ENCODE measurements around the gene NEU2. TPM values are rescaled to one million over a fixed set of nuclear protein-coding genes. Genes with fewer than 3 reads are reported as not detected.

NEU2 gene
- polyA plus RNA-seq, 3 donors = not detected

DNA sequence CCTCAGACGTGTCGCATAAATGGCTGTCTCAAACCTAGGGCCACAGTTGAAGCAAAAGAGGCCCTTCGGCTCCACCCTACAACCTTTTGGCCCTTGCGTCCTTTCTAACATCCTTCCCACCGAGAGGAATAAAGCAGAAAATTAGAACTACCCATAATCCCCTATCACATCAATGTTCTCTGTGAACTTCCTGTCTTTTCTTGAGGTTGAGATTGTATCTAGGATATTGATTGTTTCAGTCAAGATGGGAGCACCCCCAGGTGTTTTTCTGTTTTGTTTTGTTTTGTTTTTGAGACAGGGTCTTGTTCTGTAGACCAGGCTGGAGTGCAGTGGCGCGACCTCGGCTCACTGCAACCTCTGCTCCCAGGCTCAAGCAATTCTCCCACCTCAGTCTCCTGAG lies 51.3 kb downstream of the NEU2 start:
- Histone ChIP-seq H3K9me3 (replicated peaks in 1 of 2; ENCODE audit: control insufficient read depth in 1 of 2, insufficient read depth in 1 of 2, low read length in 2 of 2) (no peaks in the 10 kb centered on the region), H3K36me3 (replicated peaks in 1 of 2; ENCODE audit: control insufficient read depth in 1 of 2, insufficient read depth in 2 of 2, low read length in 2 of 2) (peaks cover 19 to 37% of the 10 kb centered on the region in 2 donors), H2AFZ (ENCODE audit: insufficient read depth, low read depth, low read length, poor library complexity, severe bottlenecking) (no peak overlapping the region), H3K27ac (ENCODE audit: low read depth in 1 of 2, low read length in 2 of 2) (peak overlapping the region; percentile 90 to 95), H3K9ac (ENCODE audit: insufficient read depth, low read length, poor library complexity, severe bottlenecking) (peak overlapping the region; percentile 67), H3K4me2 (replicated peaks; ENCODE audit: extremely low read depth, low read length, poor library complexity, severe bottlenecking) (peak overlapping the region; percentile 63), H3K79me2 (ENCODE audit: insufficient read depth, low read length) (peaks cover 93% of the 10 kb centered on the region), H3K27me3 (ENCODE audit: control insufficient read depth in 2 of 2, insufficient read depth in 2 of 2, low read length in 2 of 2) (no peaks in the 10 kb centered on the region), H4K20me1 (ENCODE audit: insufficient read depth, low read length) (peaks cover 38% of the 10 kb centered on the region), H3K4me3 (replicated peaks in 1 of 3; ENCODE audit: low read depth in 2 of 3, low read length in 3 of 3) (peak overlapping the region in 1 of 3 experiments; percentile 55), H3K4me1 (ENCODE audit: control insufficient read depth in 1 of 2, insufficient read depth in 2 of 2, low read length in 2 of 2) (peaks cover 100% of the 10 kb centered on the region in 2 donors)
- Mint-ChIP-seq H3K9me3 (no peaks in the 10 kb centered on the region), H3K4me3 (peak overlapping the region; percentile 69 to 85), H3K27ac (peak overlapping the region; percentile 97 to 100 (median 99)), H3K27me3 (ENCODE audit: low read depth in 3 of 3) (peaks cover 0 to 1% (median 0%) of the 10 kb centered on the region in 3 donors), H3K4me1 (peaks cover 99% of the 10 kb centered on the region), H3K36me3 (peaks cover 66 to 93% of the 10 kb centered on the region in 2 donors)
- intact Hi-C loops (cut with micrococcal nuclease) = loop anchor here (2.0 to 10.0 kb wide), 2 partner anchors 13 to 769 kb away; no protein-coding TSS in a partner anchor
- TF ChIP-seq CTCF (IDR thresholded peaks at IDR 0.05) = no peak
- WGBS (ENCODE audit: insufficient coverage) = 59% methylated on average over 3 of the region's 8 CpGs
- no peak for DNase-seq

DNA sequence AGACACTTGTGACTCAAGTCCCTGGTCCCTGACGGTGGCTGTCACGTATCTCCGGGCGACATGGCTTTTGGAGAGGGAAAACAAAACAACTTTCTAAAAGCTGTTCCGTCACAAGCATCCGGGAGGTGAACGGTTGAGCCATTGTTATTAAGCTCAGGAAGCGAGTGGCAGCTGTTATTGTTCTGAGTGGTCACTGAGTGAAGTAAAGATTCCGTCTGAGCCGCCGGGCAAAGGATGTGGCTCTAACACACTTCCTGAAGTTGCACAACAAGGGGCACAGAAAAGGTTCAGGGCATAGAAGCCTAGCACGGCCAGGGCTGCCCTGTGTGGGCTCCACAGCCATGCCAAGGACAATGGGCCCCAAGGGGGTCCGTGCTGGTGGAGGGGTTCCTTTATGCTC lies 52.0 kb downstream of the NEU2 start:
- Mint-ChIP-seq H3K27ac (peak overlapping the region; percentile 97 to 100 (median 99)), H3K4me1 (peaks cover 97% of the 10 kb centered on the region), H3K4me3 (peak overlapping the region; percentile 69 to 85), H3K36me3 (peaks cover 65 to 93% of the 10 kb centered on the region in 2 donors), H3K27me3 (ENCODE audit: low read depth in 3 of 3) (peaks cover 0 to 1% (median 0%) of the 10 kb centered on the region in 3 donors), H3K9me3 (no peaks in the 10 kb centered on the region)
- peaks cover 99 to 100% of the 10 kb centered on the region in 2 donors for H3K4me1 ChIP-seq (ENCODE audit: control insufficient read depth in 1 of 2, insufficient read depth in 2 of 2, low read length in 2 of 2)
- TF ChIP-seq CTCF (IDR thresholded peaks at IDR 0.05) = no peak
- no peaks in the 10 kb centered on the region for H3K9me3 ChIP-seq (replicated peaks in 1 of 2; ENCODE audit: control insufficient read depth in 1 of 2, insufficient read depth in 1 of 2, low read length in 2 of 2)
- DNase-seq = peak; percentile 87 to 98 (median 90)
- peak overlapping the region; percentile 90 to 95 for H3K27ac ChIP-seq (ENCODE audit: low read depth in 1 of 2, low read length in 2 of 2)
- H3K36me3 ChIP-seq (replicated peaks in 1 of 2; ENCODE audit: control insufficient read depth in 1 of 2, insufficient read depth in 2 of 2, low read length in 2 of 2) = peaks cover 18 to 37% of the 10 kb centered on the region in 2 donors
- peak overlapping the region; percentile 67 for H3K9ac ChIP-seq (ENCODE audit: insufficient read depth, low read length, poor library complexity, severe bottlenecking)
- H3K4me3 ChIP-seq (replicated peaks in 1 of 3; ENCODE audit: low read depth in 2 of 3, low read length in 3 of 3) = peak overlapping the region in 1 of 3 experiments; percentile 55
- peak overlapping the region; percentile 63 for H3K4me2 ChIP-seq (replicated peaks; ENCODE audit: extremely low read depth, low read length, poor library complexity, severe bottlenecking)
- H3K27me3 ChIP-seq (ENCODE audit: control insufficient read depth in 2 of 2, insufficient read depth in 2 of 2, low read length in 2 of 2) = no peaks in the 10 kb centered on the region
- H2AFZ ChIP-seq (ENCODE audit: insufficient read depth, low read depth, low read length, poor library complexity, severe bottlenecking) = no peak overlapping the region
- peaks cover 38% of the 10 kb centered on the region for H4K20me1 ChIP-seq (ENCODE audit: insufficient read depth, low read length)
- peaks cover 93% of the 10 kb centered on the region for H3K79me2 ChIP-seq (ENCODE audit: insufficient read depth, low read length)
- intact Hi-C loops (cut with micrococcal nuclease) = loop anchor here (2.0 to 10.0 kb wide), 2 partner anchors 14 to 770 kb away; no protein-coding TSS in a partner anchor
- 0% methylated on average over 9 of the region's 13 CpGs for WGBS (ENCODE audit: insufficient coverage)

Other genes with a start within 250 kb of the NEU2 start
- gene SNORC, start 162.4 kb upstream of the NEU2 start, polyA plus RNA-seq = under 1 TPM in 1 of 3 donors, not detected in 2; 0.61 TPM
- not detected for gene NGEF, start 19.4 kb upstream of the NEU2 start, polyA plus RNA-seq
- gene INPP5D, start 27.7 kb downstream of the NEU2 start, polyA plus RNA-seq = 10 to 100 TPM; 30.6 to 90.2 (median 54.8) TPM
- gene ATG16L1, start 219.0 kb downstream of the NEU2 start, polyA plus RNA-seq = 10 to 100 TPM in 1 of 3 donors, 1 to 10 TPM in 2; 3.3 to 22.9 (median 4.3) TPM

All from CD14-positive monocyte (primary cell).